Measurements from ENCODE around the gene ADGRL3.
"Not testable (repeated sequence)": the region's sequence is repeated elsewhere in the genome, so short reads cannot be mapped to it uniquely, and the experiment has no call there.

ADGRL3 gene

DNA sequence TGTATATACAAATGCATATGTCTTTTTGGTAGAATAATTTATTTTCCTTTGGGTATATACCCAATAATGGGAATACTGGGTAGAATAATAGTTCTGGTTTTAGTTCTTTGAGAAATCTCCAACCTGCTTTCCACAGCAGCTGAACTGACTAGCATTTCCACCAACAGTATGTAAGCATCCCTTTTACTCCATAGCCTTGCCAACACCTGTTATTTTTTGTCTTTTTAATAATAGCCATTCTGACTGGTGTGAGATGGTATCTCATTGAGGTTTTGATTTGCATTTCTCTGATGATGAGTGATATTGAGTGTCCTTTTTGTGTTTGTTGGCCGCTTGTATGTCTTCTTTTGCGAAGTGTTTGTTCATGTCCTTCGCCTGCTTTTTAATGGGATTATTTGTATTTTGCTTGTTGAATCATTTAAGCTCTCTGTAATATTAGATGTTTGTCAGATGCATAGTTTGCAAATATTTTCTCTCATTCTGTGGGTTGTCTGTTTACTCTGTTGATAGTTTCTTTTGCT, 309.7 kb downstream of the ADGRL3 start:
- DNase-seq: not testable (repeated sequence)

DNA sequence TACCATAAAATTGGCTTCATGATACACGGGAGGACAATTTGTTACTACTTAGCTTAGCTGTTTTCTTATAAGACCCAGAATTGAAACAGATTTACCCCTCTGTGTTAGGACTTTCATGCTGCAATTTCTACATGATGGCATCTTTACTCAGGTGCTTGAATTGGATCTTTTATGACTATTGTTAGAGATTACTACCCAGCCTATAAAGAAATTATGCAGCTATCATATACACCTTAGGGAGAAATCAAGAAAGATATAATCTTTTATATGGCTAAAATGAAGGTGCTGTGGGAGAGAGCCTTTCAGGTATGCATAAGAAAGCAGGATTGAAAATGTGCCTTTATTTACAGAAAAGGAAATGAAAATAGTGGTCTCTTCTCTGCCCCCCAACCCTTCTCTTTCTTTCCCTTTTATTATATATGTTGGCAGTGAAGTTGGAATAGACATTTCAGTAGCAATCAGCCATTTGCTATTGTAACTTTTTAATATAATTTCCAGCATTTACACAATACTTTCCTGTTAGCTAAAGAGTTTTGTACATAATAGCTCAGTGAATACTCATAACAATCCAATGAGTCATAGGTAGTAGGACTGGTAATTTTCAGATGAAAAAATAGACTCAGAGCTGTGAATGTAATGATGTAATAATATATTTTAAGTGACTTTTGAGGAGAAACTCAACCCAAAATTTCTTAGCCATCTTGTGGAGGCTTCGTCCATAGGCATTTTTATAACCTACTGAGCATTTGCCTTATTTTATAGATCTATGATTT, 311.8 kb downstream of the ADGRL3 start:
- DNase-seq: peak; percentile 20

DNA sequence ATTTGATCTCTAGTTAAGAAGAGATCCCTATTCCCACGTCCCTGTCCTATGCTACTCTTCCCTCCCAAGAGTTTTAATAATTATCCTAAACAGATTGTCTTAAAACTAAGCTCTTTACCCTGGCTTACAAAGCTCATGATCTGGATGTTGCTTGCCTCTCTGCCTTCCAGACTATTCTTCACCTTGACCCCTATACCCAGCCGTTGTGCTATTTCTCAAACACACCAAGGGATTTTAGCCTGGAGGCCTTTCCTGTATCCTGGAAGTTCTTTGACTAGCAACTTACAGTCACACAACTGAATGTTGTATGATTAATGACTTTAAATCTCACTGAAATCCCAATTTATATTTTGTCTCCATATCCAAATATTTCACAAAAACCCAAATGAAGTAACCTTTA, 314.9 kb downstream of the ADGRL3 start:
- DNase-seq: no peak

GRCh38 chr4:61517144-61517543, 317.0 kb downstream of the ADGRL3 start:
- no peak for DNase-seq

DNA sequence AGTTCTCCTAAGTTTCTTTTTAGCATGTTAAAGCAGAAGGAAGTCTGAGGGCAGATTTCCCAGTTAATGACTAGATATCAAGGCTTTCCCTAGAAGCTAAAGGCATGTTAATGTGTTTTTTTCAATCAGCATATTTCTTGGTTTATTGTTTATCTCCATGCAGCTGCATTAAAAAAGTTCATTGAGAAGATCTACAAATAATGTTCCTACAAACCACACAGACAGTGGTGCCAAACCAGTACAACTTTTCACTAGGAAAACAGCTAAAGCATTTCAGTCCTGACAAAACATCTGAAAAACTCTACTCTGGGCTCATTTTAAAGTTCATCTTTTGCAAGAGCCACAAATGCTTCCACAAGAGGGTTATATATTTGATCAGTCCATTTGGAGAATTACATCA, 320.0 kb downstream of the ADGRL3 start:
- DNase-seq: no peak

DNA sequence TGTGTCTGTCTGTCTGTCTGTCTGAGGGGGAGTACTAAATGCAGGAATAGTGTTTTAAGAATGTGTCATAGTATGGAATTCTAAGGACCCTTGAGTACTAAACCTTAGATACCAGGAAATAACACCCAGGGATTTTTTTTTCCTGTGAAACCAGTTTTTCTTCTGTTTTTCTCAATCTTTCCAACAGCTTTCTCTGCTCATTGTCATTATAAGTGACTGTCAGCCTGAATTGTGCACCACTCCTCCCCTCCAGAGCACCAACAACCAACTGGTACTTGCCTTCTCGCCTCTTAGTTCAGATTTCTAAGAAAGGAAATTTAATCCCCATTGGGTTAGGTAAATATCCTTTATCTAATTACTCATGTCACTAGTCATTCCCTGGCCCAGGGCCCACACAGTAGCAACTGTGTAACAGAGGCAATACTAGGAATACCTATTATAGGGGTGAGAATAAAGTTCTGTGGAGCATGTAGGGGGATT, 320.6 kb downstream of the ADGRL3 start:
- no peak for DNase-seq

DNA sequence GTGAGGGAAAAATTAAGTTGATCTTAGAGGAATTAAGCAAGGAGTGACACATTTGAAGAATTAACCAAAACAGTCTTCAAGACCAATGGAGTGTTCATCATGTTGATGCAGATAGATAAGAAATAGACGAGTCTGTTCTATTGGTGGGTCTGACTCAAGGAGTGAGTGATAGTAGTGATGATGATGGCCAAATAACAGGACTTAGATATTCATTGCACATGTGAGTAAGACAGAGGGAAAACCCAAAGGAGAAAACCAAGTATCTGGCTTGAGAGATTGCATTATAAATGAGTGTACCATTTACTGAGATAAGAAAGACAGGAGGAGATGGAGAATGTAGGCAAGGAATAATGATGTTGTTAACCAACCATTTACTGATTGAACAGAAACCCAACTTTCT, 321.3 kb downstream of the ADGRL3 start:
- DNase-seq: no peak

GRCh38 chr4:61522312-61522711, 322.2 kb downstream of the ADGRL3 start:
- no peak for DNase-seq

GRCh38 chr4:61527888-61528287, 327.8 kb downstream of the ADGRL3 start:
- DNase-seq: no peak

DNA sequence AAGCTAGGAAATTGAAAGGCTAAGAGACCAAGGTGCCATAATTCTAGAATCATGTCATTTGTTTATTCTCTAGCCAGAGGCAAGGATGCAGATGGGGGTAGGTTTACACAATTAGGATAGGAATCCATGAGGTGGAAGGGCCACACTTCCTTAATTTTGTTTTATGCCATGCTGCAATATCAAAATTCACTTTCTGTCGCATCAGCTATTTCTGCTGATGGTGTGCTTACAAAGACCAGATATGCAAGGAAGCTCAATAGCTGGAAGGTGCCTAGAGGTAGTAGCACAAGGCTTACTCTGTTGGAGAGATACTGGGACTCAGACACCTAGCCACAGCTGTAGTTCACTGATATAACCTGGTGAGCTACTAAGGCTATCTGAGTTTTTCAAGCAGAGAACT, 328.5 kb downstream of the ADGRL3 start:
- no peak for DNase-seq

DNA sequence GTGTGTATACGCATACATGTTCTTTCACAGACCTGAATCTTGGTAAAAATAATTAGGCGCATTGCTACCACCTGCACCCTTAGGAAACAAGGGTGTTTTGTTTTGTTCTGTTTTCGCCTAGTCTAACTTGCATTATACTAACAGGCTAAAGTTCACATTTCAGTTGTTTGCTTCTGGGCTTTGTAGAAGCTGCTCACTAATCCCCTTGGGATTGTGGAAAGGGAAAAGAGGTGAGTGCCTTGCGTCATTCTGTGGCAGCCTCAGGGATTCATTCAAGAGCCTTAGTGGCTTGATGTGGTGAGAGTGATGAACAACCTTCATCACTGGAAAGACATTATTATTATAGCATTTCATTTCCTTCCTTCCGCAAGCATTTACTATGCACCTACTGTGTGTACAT, 331.1 kb downstream of the ADGRL3 start:
- DNase-seq: no peak

DNA sequence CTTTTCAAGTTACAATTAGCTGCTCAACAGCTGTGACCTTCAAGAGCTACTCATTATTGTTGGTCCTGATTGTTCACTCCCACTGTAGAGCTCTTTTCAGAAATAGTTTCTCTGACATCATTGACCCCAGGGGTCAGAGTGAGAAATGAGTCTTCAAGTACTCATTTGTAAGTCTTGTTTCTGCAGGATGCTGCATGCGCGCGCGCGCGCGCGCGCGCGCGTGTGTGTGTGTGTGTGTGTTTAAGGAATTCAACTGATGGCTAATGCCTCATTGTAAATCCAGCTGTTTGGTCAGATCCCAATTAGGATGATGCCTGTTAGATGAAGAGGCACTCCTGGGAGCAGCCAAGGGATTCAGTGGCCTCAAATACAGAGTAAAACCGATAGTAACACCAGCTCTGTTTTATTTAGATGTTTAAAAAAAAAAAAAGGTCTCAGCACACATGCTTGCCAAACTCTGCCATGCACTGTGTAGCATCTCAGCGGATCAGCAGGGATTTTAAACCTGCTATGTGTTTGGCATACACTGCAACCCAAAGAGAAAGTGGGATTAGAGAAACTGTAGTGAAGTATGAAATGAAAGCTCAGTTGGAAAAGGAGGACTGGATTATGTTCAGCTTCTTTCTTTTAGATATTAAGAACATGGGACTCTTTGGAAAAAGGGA, 332.3 kb downstream of the ADGRL3 start:
- DNase-seq: no peak

- no peak for DNase-seq
Observed at GRCh38 chr4:61533140-61533539, 333.0 kb downstream of the ADGRL3 start.

DNA sequence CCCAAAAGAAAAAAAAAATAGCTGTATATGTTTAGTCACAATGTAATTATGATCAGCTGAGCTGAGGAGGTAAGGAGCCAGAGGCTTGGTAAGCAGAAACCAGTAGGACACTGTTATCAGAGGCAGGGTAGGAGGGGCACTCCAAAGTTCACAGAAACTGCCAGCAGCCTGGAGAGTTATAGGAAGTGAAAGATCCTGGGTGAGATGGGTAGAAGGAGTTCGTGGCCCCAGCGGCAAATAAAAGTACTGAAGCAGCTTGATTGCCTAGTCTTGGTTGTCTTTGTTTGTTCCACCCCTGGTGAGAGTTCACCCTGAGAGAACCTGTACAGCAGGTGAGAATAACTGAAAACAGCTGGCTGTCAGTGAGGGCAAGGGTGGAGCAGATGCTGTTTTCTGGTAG, 340.8 kb downstream of the ADGRL3 start:
- DNase-seq: no peak

- DNase-seq: no peak
Observed at GRCh38 chr4:61541459-61541858, 341.3 kb downstream of the ADGRL3 start.

DNA sequence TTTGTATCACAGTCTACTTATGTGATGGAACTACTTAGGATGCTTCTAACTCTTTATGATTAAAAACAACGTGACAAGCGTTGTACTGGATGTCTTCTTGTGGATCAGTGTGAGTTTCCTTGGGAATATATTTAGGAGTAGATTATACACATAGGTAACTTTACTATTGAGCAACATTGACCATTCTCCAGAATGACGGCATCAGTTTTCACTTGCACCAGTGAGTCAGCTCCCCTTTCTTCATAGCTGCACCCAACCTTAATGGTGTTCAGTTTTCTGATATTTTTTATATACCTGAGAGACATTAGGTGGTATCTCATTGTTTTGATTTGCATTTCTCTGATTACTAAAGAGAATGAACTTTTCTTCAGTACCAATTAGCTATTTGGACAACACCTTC, 343.9 kb downstream of the ADGRL3 start:
- DNase-seq: no peak

- DNase-seq: no peak
Observed at GRCh38 chr4:61545902-61546480, 345.9 kb downstream of the ADGRL3 start.

GRCh38 chr4:61549336-61549735, 349.2 kb downstream of the ADGRL3 start:
- DNase-seq: no peak

DNA sequence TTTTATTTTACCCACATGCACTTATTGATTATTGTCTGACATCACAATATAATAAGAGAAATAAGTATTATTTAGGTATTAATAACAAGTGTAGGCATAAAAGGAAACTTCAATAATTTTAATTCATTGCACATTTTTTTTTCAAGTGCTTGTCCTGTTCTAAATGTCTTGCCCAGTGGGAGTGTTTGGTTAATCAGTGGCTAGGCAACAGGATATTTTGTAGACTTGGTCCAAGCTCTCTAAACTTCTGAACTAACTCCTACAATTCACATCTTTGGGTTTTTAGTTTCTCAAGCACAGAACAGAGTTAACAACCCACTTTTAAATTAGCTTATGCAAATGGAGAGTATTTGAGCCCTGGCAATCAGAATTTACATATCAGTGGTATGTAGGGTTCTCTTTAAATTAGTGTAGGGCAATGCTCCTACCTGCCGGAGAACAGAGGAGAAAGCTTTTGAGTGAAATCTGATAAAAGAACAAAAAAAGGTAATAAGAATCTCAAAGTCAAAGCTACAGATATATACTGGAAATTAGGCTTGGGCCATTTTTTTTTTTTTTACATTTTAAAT, 353.5 kb downstream of the ADGRL3 start:
- DNase-seq: no peak

- no peak for DNase-seq
Observed at GRCh38 chr4:61555789-61556188, 355.7 kb downstream of the ADGRL3 start.

DNA sequence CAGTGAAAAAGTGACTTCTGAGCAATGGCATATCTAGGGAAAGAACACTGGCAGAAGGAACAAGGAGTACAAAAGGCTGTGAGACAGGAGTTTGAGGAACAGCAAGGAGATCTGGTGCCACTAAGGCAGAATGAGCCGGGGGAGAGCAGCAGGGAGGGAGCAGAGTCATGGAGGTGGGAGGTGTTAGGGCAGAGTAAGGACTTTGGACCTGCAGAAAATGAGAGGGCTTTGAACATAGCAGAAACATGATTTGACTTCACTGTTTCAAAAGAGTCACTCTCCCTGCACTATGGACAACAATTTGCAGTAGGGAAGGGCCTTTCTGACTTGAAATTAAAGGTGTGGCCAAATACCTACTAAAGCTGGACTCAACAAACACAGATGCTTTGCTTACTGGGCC, 356.2 kb downstream of the ADGRL3 start:
- DNase-seq: no peak

DNA sequence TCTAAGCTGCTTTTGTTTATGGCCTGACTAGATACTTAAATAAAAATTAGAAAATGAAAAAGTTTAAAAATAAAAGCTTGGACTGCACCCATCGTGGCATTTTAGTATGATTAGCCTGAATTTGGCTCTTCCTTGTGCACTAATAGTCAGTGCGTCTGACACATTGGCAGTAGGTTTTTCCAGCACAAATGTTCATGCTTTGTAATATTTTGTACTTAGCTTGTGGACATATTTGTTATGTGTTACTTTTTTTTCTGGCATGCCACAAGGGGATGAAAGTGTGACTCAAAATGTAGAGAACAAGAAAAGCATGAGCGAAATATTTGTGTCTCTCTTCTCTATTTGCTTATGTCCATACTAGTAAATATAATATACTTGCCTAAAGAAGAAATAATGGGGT, 359.3 kb downstream of the ADGRL3 start:
- DNase-seq: no peak

- DNase-seq: no peak
Observed at GRCh38 chr4:61561028-61561427, 360.9 kb downstream of the ADGRL3 start.

Measured in amniotic stem cell (primary cell).